HG03039 (cell line): ENCODE data around the gene DLEC1.
"Not testable (repeated sequence)": the region's sequence is repeated elsewhere in the genome, so short reads cannot be mapped to it uniquely, and the experiment has no call there.

Experiments used
- ATAC-seq: cut with Tn5 transposase; IDR thresholded peaks from one replicate; pipeline ENCODE4 v1.9.1; 2021; ENCODE audit warnings: mild to moderate bottlenecking, moderate library complexity; ENCODE audit not compliant: unreplicated experiment

Gene DLEC1

GRCh38 chr3:38119821-38120692 is 81.0 kb downstream of the DLEC1 start:
- ATAC-seq, result no peak

GRCh38 chr3:38120693-38121450 is 81.9 kb downstream of the DLEC1 start:
- ATAC-seq, result no peak

- no peak for ATAC-seq
Observed at GRCh38 chr3:38121451-38121831, 82.4 kb downstream of the DLEC1 start.

GRCh38 chr3:38121832-38122461 is 82.9 kb downstream of the DLEC1 start:
- no peak for ATAC-seq

GRCh38 chr3:38122712-38123290 is 83.8 kb downstream of the DLEC1 start:
- no peak for ATAC-seq

- no peak for ATAC-seq
Observed at GRCh38 chr3:38124324-38125122, 85.5 kb downstream of the DLEC1 start.

GRCh38 chr3:38125305-38126120 is 86.5 kb downstream of the DLEC1 start:
- ATAC-seq, result no peak

- no peak for ATAC-seq
Observed at GRCh38 chr3:38126121-38126892, 87.3 kb downstream of the DLEC1 start.

- no peak for ATAC-seq
Observed at GRCh38 chr3:38127611-38128302, 88.7 kb downstream of the DLEC1 start.

- no peak for ATAC-seq
Observed at GRCh38 chr3:38128303-38128655, 89.3 kb downstream of the DLEC1 start.

GRCh38 chr3:38129058-38129457 is 90.0 kb downstream of the DLEC1 start:
- no peak for ATAC-seq

GRCh38 chr3:38130631-38131065 is 91.6 kb downstream of the DLEC1 start:
- no peak for ATAC-seq

GRCh38 chr3:38131621-38132369 is 92.8 kb downstream of the DLEC1 start:
- ATAC-seq, result no peak

GRCh38 chr3:38133209-38133556 is 94.2 kb downstream of the DLEC1 start:
- no peak for ATAC-seq

GRCh38 chr3:38133557-38134405 is 94.8 kb downstream of the DLEC1 start:
- no peak for ATAC-seq

- not testable (repeated sequence) for ATAC-seq
Observed at GRCh38 chr3:38134517-38135143, 95.6 kb downstream of the DLEC1 start.
